IMR-90 (cell line): ENCODE measurements around the gene CHST1.

Experiments used
- CHD1 ChIP-seq: IDR thresholded peaks from 2 replicates; pipeline ENCODE4 v1.6.1; 2012; ENCODE audit warnings: low read depth, low read length, improper control_type of control experiment
- CTCF ChIP-seq: conservative IDR thresholded peaks from 2 replicates; pipeline ENCODE4 v1.5.1; 2012; ENCODE audit warnings: mild to moderate bottlenecking, low read depth, low read length, improper control_type of control experiment
- ELK1 ChIP-seq: fragments of 150-350 bp; IDR thresholded peaks from 2 replicates; pipeline ENCODE4 v1.6.1; 2016; ENCODE audit warnings: low read depth, mild to moderate bottlenecking, low read length, moderate library complexity, borderline replicate concordance
- MAFK ChIP-seq: IDR thresholded peaks from 2 replicates; pipeline ENCODE4 v1.6.1; 2012; ENCODE audit warnings: low read depth, low read length, improper control_type of control experiment
- MXI1 ChIP-seq: IDR thresholded peaks from 2 replicates; pipeline ENCODE4 v1.6.1; 2012; ENCODE audit warnings: low read depth, mild to moderate bottlenecking, low read length, moderate library complexity, borderline replicate concordance
- NFE2L2 ChIP-seq: fragments of 150-350 bp; IDR thresholded peaks from 2 replicates; pipeline ENCODE4 v1.6.1; 2016; ENCODE audit warnings: low read depth, mild to moderate bottlenecking, low read length
- POLR2A ChIP-seq: IDR thresholded peaks from 2 replicates; pipeline ENCODE4 v1.6.1; 2012; ENCODE audit warnings: mild to moderate bottlenecking, low read depth, low read length
- RAD21 ChIP-seq: IDR thresholded peaks from 2 replicates; pipeline ENCODE4 v1.6.1; 2012; ENCODE audit warnings: low read length, improper control_type of control experiment
- RFX5 ChIP-seq: IDR thresholded peaks from 2 replicates; pipeline ENCODE4 v1.8.0; 2012; ENCODE audit warnings: low read depth, mild to moderate bottlenecking, low read length, moderate library complexity
- SMC3 ChIP-seq: fragments of 150-350 bp; IDR thresholded peaks from 2 replicates; pipeline ENCODE4 v1.6.1; 2016; ENCODE audit warnings: low read depth, mild to moderate bottlenecking, antibody characterized with exemption, low read length, moderate library complexity
- USF2 ChIP-seq: fragments of 150-350 bp; IDR thresholded peaks from 2 replicates; pipeline ENCODE4 v1.6.1; 2017; ENCODE audit warnings: mild to moderate bottlenecking, antibody characterized with exemption, low read length, low read depth

- TF ChIP-seq CTCF, result peak; percentile 79
- TF ChIP-seq MXI1, result no peak
- no peak for TF ChIP-seq POLR2A
- no peak for TF ChIP-seq CHD1
- no peak for TF ChIP-seq RFX5
- TF ChIP-seq NFE2L2, result no peak
- no peak for TF ChIP-seq USF2
- TF ChIP-seq MAFK, result no peak
- no peak for TF ChIP-seq ELK1
- TF ChIP-seq SMC3, result peak; percentile 60
- TF ChIP-seq RAD21, result peak; percentile 69
Measured at GRCh38 chr11:45655347-45655756, 10.1 kb downstream of the CHST1 start.
